HepG2 (cell line): Measurements from ENCODE around the gene INHBC. TPM values are rescaled to one million over a fixed set of nuclear protein-coding genes. Genes with fewer than 3 reads are reported as not detected.
"Not testable (repeated sequence)": the region's sequence is repeated elsewhere in the genome, so short reads cannot be mapped to it uniquely, and the experiment has no call there.

Experiments
- ATAC-seq: fragments of 200-7000 bp; cut with Tn5 transposase; 3 replicates; pipeline ENCODE4 v1.9.1; 2020; ENCODE audit warnings: mild to moderate bottlenecking, moderate library complexity
- BruUV-seq: library from RNA; stranded (reverse); fragments of 400-500 nt; replicated peaks from 2 replicates; lab custom pipeline; 2021; lab: Mats Ljungman, UMichigan
- CTCF ChIA-PET: fragments of 300-600 bp; formaldehyde crosslinking; extraction: SDS; loops from one replicate; lab custom pipeline; 2021; ENCODE audit warnings: low total read pairs, inconsistent platforms, low intra/inter-chr PET ratio; lab: Yijun Ruan, JAX
- POLR2A ChIA-PET: fragments of 350-600 bp; sonication (Branson Sonifier 250); formaldehyde crosslinking; loops from one replicate; lab custom pipeline; 2020; ENCODE audit warnings: antibody characterized with exemption, inconsistent platforms; lab: Yijun Ruan, JAX
- DNase-seq: peaks from one replicate; pipeline ENCODE4 v3.0.0-alpha.2; 2015; ENCODE audit warnings: low spot score
- FAIRE-seq: peaks from 3 replicates; lab custom pipeline; 2011; peaks lifted over from hg19 to GRCh38; lab: Jason Lieb, UNC
- H2AFZ ChIP-seq: one replicate; pipeline ENCODE4 v1.6.1; 2011; ENCODE audit warnings: low read length, inconsistent platforms
- H3K27ac ChIP-seq: fragments of 300-600 bp; 3 replicates; pipeline ENCODE4 v1.8.0; 2011; ENCODE audit warnings: mixed run types, mild to moderate bottlenecking, mixed read lengths, low read length, inconsistent platforms; ENCODE audit not compliant: insufficient read depth; ENCODE audit errors: extremely low read length
- H3K27me3 ChIP-seq, 2 experiments: fragments of 200-600 bp in 1 of 2; 2 replicates in 1 of 2; 3 replicates in 1 of 2; pipeline versions ENCODE4 v1.6.0 to v1.8.0; 2011; ENCODE audit warnings: low read length in 2 of 2, mild to moderate bottlenecking in 2 of 2, moderate library complexity in 2 of 2, inconsistent platforms in 1 of 2; ENCODE audit not compliant: insufficient read depth in 2 of 2, control insufficient read depth in 1 of 2
- H3K36me3 ChIP-seq, 2 experiments: fragments of 200-600 bp in 1 of 2; replicated peaks in 1 of 2; 2 replicates in 1 of 2; 3 replicates in 1 of 2; pipeline versions ENCODE4 v1.5.1 to v1.8.0; 2011; ENCODE audit warnings: low read length in 2 of 2, inconsistent platforms in 1 of 2; ENCODE audit not compliant: insufficient read depth in 2 of 2, control insufficient read depth in 1 of 2
- H3K4me1 ChIP-seq: 2 replicates; pipeline ENCODE4 v1.5.1; 2012; ENCODE audit warnings: low read length, inconsistent platforms; ENCODE audit not compliant: insufficient read depth
- H3K4me2 ChIP-seq: 2 replicates; pipeline ENCODE4 v1.6.0; 2011; ENCODE audit warnings: low read depth, low read length, inconsistent platforms
- H3K4me3 ChIP-seq, 3 experiments: fragments of 200-600 bp in 1 of 3; sonication (generic), shearing (Covaris generic) in 1 of 3; replicated peaks in 1 of 3; 2 replicates each; pipeline ENCODE4 v1.5.1; 2011 to 2016; ENCODE audit warnings: low read length in 3 of 3, inconsistent platforms in 2 of 3, low read depth in 2 of 3, mild to moderate bottlenecking in 2 of 3, control low read depth in 1 of 3, mixed read lengths in 1 of 3; ENCODE audit not compliant: insufficient read depth in 1 of 3
- H3K79me2 ChIP-seq: one replicate; pipeline ENCODE4 v1.6.1; 2011; ENCODE audit warnings: low read length, inconsistent platforms; ENCODE audit not compliant: insufficient read depth
- H3K9ac ChIP-seq: 2 replicates; pipeline ENCODE4 v1.6.0; 2011; ENCODE audit warnings: mild to moderate bottlenecking, low read depth, low read length, inconsistent platforms; ENCODE audit not compliant: insufficient read depth
- H3K9me3 ChIP-seq: 2 replicates; pipeline ENCODE4 v1.5.1; 2012; ENCODE audit warnings: mild to moderate bottlenecking, low read length
- H4K20me1 ChIP-seq: 2 replicates; pipeline ENCODE4 v1.6.0; 2011; ENCODE audit warnings: inconsistent platforms, mild to moderate bottlenecking, low read length, moderate library complexity; ENCODE audit not compliant: insufficient read depth
- ZNF20 ChIP-seq: sonication (generic); formaldehyde crosslinking; IDR thresholded peaks from 2 replicates; pipeline ENCODE4 v1.4.0; 2020; ENCODE audit warnings: mild to moderate bottlenecking, moderate library complexity, missing genetic modification reagents
- ZNF816 ChIP-seq: sonication (generic); formaldehyde crosslinking; IDR thresholded peaks from 2 replicates; pipeline ENCODE4 v1.8.0; 2022; ENCODE audit warnings: missing genetic modification reagents, mild to moderate bottlenecking, borderline replicate concordance
- WGBS: methylation state at CpG from one replicate; pipeline ENCODE4 v1.1.6; 2017; ENCODE audit warnings: low lambda C conversion rate; 5-methylcytosine and 5-hydroxymethylcytosine counted together
- in situ Hi-C: cut with HindIII; loops from 2 replicates; pipeline ENCODE4 v1.10.0; 2017; ENCODE audit warnings: low pct_unique_long_range_greater_than_20kb; ENCODE audit not compliant: extremely low pct_ligation_motif_present
- intact Hi-C: fragments of 100-400 bp; cut with micrococcal nuclease; formaldehyde crosslinking; loops from one replicate; pipeline ENCODE4 v1.10.0; 2022; ENCODE audit not compliant: unreplicated experiment
- polyA plus RNA-seq, 8 experiments: library from polyadenylated mRNA; depleted of rRNA in 3 of 8; stranded (reverse) in 7 of 8; unstranded in 1 of 8; fragments of >200 nt; fragmentation: Illumina TruSeq in 4 of 8; extraction: Trizol in 4 of 8; gene quantifications; 2 replicates each; pipeline versions ENCODE4 v1.2.1 to v1.2.3, GENCODE V29; 2011 to 2016; ENCODE audit warnings: low read depth in 4 of 8, missing spikeins in 1 of 8, mixed read lengths in 1 of 8; ENCODE audit not compliant: insufficient read depth in 1 of 8
- total RNA-seq, 5 experiments: library from RNA; depleted of rRNA; stranded (reverse); fragments of >200 nt; fragmentation: Illumina TruSeq; extraction: Trizol; gene quantifications; 2 replicates each; pipeline ENCODE4 v1.2.3, GENCODE V29; 2016; ENCODE audit warnings: low read depth in 1 of 5
- TF ChIP-seq, protein P1 (sequence below): sonication (generic); formaldehyde crosslinking; IDR thresholded peaks from 2 replicates; pipeline ENCODE4 v1.4.0; 2020; ENCODE audit warnings: mild to moderate bottlenecking, missing genetic modification reagents
- TF ChIP-seq, protein P2 (sequence below): sonication (generic); formaldehyde crosslinking; IDR thresholded peaks from 2 replicates; pipeline ENCODE4 v1.4.0; 2020; ENCODE audit warnings: missing genetic modification reagents

INHBC gene
- total and polyA plus RNA-seq, 2 of the 13 experiments (the other 11 are each of a cell fraction or from before 2014, with no cell fraction given): 1.8 to 13.8 TPM

DNA sequence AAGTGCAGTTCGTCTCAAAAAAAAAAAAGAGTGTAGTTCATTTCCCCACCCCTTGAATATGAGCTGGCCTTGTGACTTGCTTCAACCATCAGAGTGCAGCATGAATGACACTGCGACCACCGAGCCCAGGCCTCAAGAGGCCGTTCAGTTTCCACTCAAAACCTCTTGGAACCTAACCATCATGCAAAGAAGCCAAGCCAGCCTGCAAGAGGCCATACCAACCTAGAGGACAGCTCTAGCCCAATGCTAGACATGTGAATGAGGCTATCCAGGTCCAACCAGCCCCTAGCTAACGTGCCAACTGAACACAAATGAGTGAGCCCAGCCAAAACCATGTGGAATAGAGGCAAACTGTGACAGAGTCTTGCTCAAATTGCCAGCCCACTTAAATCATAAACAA lies 33.4 kb upstream of the INHBC start:
- Histone ChIP-seq H3K9me3 (no peaks in the 10 kb centered on the region), H3K36me3 (no peaks in the 10 kb centered on the region), H3K27me3 (no peaks in the 10 kb centered on the region), H3K4me2 (no peak overlapping the region), H3K4me3 (no peak overlapping the region), H3K79me2 (no peaks in the 10 kb centered on the region), H3K4me1 (no peaks in the 10 kb centered on the region), H3K27ac (no peak overlapping the region), H2AFZ (no peak overlapping the region), H4K20me1 (no peaks in the 10 kb centered on the region), H3K9ac (no peak overlapping the region)
- no peak for DNase-seq
- POLR2A ChIA-PET: interaction anchor here (1.2 kb wide), 1 partner anchor 51 kb away, joined by 3 read pairs; no protein-coding TSS in a partner anchor
- TF ChIP-seq ZNF20 (CRISPR knock-in tag): no peak
- TF ChIP-seq, protein P1, sequence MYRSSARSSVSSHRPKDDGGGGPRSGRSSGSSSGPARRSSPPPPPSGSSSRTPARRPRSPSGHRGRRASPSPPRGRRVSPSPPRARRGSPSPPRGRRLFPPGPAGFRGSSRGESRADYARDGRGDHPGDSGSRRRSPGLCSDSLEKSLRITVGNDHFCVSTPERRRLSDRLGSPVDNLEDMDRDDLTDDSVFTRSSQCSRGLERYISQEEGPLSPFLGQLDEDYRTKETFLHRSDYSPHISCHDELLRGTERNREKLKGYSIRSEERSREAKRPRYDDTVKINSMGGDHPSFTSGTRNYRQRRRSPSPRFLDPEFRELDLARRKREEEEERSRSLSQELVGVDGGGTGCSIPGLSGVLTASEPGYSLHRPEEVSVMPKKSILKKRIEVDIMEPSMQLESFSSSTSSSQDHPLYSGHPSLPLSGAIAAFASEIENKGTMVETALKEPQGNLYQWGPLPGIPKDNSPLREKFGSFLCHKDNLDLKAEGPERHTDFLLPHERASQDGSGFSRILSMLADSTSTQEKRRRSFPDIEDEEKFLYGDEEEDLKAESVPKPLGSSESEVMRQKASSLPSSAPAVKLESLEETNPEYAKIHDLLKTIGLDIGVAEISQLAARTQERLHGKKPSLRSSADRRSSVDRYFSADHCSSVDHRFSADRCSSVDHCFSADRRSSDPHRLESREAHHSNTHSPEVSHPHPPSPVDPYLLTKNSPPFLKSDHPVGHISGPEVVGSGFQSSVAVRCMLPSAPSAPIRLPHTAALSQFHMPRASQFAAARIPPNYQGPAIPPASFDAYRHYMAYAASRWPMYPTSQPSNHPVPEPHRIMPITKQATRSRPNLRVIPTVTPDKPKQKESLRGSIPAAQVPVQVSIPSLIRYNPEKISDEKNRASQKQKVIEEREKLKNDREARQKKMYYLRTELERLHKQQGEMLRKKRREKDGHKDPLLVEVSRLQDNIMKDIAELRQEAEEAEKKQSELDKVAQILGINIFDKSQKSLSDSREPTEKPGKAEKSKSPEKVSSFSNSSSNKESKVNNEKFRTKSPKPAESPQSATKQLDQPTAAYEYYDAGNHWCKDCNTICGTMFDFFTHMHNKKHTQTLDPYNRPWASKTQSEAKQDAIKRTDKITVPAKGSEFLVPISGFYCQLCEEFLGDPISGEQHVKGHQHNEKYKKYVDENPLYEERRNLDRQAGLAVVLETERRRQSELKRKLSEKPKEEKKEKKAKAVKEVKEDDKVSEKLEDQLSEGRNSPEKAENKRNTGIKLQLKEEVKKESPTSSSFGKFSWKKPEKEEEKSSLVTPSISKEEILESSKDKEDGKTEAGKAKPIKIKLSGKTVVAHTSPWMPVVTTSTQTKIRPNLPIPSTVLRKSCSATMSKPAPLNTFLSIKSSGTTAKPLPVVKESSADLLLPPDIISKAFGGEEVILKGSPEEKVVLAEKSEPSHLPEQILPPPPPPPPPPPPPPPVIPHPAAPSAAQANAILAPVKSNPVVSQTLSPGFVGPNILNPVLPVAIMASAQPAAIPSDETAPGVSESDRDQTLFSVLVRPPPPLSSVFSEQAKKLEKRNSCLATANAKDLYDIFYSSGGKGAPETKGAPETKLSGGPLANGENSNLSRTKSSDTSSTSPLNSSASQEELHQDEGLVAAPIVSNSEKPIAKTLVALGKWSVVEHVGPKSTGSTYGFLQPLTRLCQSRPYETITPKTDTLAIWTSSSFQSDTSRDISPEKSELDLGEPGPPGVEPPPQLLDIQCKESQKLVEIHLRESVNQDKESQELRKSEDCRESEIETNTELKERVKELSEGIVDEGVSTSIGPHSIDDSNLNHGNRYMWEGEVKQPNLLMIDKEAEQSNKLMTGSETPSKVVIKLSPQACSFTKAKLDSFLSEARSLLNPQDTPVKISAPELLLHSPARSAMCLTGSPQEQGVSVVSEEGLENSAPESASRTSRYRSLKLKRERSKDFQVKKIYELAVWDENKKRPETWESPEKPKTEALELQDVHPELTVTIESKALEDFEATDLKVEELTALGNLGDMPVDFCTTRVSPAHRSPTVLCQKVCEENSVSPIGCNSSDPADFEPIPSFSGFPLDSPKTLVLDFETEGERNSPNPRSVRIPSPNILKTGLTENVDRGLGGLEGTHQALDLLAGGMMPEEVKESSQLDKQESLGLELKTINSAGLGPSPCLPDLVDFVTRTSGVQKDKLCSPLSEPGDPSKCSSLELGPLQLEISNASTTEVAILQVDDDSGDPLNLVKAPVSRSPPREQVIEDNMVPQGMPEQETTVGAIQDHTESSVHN (CRISPR knock-in tag): no peak
- TF ChIP-seq, protein P2, sequence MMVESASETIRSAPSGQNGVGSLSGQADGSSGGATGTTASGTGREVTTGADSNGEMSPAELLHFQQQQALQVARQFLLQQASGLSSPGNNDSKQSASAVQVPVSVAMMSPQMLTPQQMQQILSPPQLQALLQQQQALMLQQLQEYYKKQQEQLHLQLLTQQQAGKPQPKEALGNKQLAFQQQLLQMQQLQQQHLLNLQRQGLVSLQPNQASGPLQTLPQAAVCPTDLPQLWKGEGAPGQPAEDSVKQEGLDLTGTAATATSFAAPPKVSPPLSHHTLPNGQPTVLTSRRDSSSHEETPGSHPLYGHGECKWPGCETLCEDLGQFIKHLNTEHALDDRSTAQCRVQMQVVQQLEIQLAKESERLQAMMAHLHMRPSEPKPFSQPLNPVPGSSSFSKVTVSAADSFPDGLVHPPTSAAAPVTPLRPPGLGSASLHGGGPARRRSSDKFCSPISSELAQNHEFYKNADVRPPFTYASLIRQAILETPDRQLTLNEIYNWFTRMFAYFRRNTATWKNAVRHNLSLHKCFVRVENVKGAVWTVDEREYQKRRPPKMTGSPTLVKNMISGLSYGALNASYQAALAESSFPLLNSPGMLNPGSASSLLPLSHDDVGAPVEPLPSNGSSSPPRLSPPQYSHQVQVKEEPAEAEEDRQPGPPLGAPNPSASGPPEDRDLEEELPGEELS (CRISPR knock-in tag): no peak
- TF ChIP-seq ZNF816 (CRISPR knock-in tag): no peak
- in situ Hi-C loops (no loop called here), intact Hi-C loops (no loop called here)
- CTCF ChIA-PET: no interaction called here
- BruUV-seq: no TSS peak
- no peak for ATAC-seq
- WGBS: 92% methylated on average over 5 of the region's 5 CpGs
- FAIRE-seq: no peak

GRCh38 chr12:57402156-57402555 lies 32.4 kb upstream of the INHBC start:
- FAIRE-seq, ATAC-seq, CTCF ChIA-PET, BruUV-seq, intact Hi-C loops, H3K9me3 ChIP-seq, DNase-seq, H3K36me3 ChIP-seq, POLR2A ChIA-PET, H3K27me3 ChIP-seq, H2AFZ ChIP-seq, H4K20me1 ChIP-seq, H3K4me1 ChIP-seq, H3K9ac ChIP-seq, H3K79me2 ChIP-seq, H3K27ac ChIP-seq, H3K4me2 ChIP-seq, in situ Hi-C loops, H3K4me3 ChIP-seq: not testable (repeated sequence)
- 98% methylated on average over 4 of the region's 4 CpGs for WGBS
